Fibroblast of lung (primary cell): ENCODE results near the gene TMEM120A.

ENCODE experiments used
- EZH2 ChIP-seq: IDR thresholded peaks from 2 replicates; pipeline ENCODE4 v1.5.1; 2012; ENCODE audit warnings: low read length, control low read depth, mild to moderate bottlenecking; ENCODE audit errors: missing control alignments
- TF ChIP-seq, protein P1 (sequence below), 2 donors: IDR thresholded peaks in 1 of 2; conservative IDR thresholded peaks in 1 of 2; 1 replicate in 1 of 2; 2 replicates in 1 of 2; pipeline ENCODE4 v1.5.1; 2011 to 2012; ENCODE audit warnings: low read length in 2 of 2, control low read depth in 1 of 2, inconsistent platforms in 1 of 2, low read depth in 1 of 2, mild to moderate bottlenecking in 1 of 2

DNA sequence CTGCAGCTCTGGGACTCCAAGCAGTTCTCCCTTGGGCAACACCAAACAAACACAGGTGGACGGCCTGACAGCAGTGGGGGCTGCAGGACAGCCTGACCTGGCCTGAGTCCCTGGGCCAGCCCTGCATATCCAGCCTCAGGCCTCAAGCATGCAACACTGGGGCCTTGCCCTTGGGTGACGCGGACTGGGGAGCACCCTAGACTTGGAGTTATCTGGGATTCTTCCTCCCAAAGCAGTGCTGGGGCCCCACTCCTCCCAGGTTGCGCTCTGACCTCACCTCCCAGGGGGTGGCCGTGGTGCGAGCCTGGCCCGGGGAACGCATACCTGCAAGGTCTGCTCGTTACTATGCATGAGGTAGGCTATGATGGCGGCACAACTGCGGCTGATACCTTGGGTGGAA, 6.2 kb upstream of the TMEM120A start:
- TF ChIP-seq, protein P1, sequence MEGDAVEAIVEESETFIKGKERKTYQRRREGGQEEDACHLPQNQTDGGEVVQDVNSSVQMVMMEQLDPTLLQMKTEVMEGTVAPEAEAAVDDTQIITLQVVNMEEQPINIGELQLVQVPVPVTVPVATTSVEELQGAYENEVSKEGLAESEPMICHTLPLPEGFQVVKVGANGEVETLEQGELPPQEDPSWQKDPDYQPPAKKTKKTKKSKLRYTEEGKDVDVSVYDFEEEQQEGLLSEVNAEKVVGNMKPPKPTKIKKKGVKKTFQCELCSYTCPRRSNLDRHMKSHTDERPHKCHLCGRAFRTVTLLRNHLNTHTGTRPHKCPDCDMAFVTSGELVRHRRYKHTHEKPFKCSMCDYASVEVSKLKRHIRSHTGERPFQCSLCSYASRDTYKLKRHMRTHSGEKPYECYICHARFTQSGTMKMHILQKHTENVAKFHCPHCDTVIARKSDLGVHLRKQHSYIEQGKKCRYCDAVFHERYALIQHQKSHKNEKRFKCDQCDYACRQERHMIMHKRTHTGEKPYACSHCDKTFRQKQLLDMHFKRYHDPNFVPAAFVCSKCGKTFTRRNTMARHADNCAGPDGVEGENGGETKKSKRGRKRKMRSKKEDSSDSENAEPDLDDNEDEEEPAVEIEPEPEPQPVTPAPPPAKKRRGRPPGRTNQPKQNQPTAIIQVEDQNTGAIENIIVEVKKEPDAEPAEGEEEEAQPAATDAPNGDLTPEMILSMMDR (conservative IDR thresholded peaks at IDR 0.05 in 1 of 2, IDR thresholded peaks at IDR 0.05 in 1 of 2; ENCODE audit: low read depth in 1 of 2, low read length in 2 of 2): no peak
- TF ChIP-seq EZH2: no peak
